ENCODE data around the gene HSD17B7. TPM values are rescaled to one million over a fixed set of nuclear protein-coding genes. Genes with fewer than 3 reads are reported as not detected.
"Not testable (repeated sequence)": the region's sequence is repeated elsewhere in the genome, so short reads cannot be mapped to it uniquely, and the experiment has no call there.

HSD17B7 gene
- 10 to 100 TPM; 17.7 to 32.1 TPM for total RNA-seq

DNA sequence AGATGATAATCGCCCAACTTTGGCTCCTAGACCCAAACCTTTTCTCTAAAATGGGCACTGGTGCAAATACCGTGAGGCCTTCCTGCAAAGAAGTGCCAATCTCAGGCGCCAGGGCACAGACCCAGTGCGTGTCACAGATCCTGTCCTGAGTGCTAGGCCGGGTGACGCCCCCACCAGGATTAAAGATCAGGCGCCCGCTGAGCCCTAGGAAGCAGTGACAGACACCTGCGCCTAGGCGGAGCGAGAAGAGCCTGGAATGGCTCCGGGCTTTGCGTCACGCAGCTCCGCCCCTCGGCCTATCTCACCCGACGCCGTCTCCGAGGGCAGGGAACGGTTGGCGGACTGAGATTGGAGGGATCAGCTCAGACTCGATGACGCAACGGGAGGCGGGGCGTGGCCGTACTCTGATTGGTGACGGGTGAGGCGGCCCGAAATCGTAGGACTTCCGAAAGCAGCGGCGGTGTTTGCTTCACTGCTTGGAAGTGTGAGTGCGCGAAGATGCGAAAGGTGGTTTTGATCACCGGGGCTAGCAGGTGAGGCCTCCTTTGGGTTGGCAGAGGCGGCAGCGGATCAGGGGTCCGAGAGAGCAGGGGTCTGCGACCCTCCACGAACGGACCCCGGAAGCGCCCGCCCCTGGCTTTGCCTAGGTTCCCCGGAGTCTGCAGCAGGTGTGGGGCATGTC is at the start of gene HSD17B7:
TSS of gene HSD17B7 (plus strand) at position 400 of the 682 bp plus-strand sequence. CDS start at position 499, 99 bp downstream.
- H3K4me1 ChIP-seq; H3K27me3 ChIP-seq; H3K9me3 ChIP-seq; H3K36me3 ChIP-seq; intact Hi-C loops (cut with DNase I); H3K9ac ChIP-seq (ENCODE audit: low read depth in 2 of 2, low read length in 2 of 2): not testable (repeated sequence)
- DNase-seq: peak; percentile 89
- Histone ChIP-seq H3K4me3 (peak within 1 kb of the TSS; percentile 35), H3K27ac (peak within 1 kb of the TSS; percentile 78)

DNA sequence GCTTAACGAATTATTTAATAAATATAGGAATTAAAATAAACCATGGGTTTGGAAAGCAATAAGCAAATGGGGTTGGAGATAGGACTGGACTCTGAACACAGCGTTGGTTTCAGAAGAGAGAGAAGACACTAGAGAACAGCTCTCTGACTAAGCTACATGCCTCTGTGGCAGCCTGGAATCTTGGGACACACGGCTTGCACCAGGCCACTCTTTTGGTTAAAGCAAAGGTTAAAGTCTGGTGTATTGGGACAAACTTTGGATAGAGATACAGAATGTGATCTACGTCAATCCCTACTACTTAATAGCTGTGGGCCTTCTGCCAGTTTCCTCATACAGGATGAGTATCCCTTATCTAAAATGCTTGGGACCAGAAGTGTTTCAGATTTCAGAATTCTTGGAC is 49.7 kb upstream of the HSD17B7 start:
- H3K4me1 ChIP-seq: no peaks in the 10 kb centered on the region
- TF ChIP-seq, protein P1, sequence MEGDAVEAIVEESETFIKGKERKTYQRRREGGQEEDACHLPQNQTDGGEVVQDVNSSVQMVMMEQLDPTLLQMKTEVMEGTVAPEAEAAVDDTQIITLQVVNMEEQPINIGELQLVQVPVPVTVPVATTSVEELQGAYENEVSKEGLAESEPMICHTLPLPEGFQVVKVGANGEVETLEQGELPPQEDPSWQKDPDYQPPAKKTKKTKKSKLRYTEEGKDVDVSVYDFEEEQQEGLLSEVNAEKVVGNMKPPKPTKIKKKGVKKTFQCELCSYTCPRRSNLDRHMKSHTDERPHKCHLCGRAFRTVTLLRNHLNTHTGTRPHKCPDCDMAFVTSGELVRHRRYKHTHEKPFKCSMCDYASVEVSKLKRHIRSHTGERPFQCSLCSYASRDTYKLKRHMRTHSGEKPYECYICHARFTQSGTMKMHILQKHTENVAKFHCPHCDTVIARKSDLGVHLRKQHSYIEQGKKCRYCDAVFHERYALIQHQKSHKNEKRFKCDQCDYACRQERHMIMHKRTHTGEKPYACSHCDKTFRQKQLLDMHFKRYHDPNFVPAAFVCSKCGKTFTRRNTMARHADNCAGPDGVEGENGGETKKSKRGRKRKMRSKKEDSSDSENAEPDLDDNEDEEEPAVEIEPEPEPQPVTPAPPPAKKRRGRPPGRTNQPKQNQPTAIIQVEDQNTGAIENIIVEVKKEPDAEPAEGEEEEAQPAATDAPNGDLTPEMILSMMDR (IDR thresholded peaks at IDR 0.05): no peak
- H3K27ac ChIP-seq: peak overlapping the region; percentile 40
- H3K27me3 ChIP-seq: no peaks in the 10 kb centered on the region
- no peak overlapping the region for H3K4me3 ChIP-seq
- intact Hi-C loops (cut with DNase I): no loop called here
- no peaks in the 10 kb centered on the region for H3K9me3 ChIP-seq
- no peaks in the 10 kb centered on the region for H3K36me3 ChIP-seq
- DNase-seq: peak; percentile 69
- H3K9ac ChIP-seq (ENCODE audit: low read depth in 2 of 2, low read length in 2 of 2): no peak overlapping the region

GRCh38 chr1:162741574-162741973 is 48.9 kb upstream of the HSD17B7 start:
- H3K27ac ChIP-seq: no peak overlapping the region
- no peaks in the 10 kb centered on the region for H3K36me3 ChIP-seq
- H3K4me3 ChIP-seq: no peak overlapping the region
- TF ChIP-seq, protein P1 (IDR thresholded peaks at IDR 0.05): no peak
- H3K9ac ChIP-seq (ENCODE audit: low read depth in 2 of 2, low read length in 2 of 2): no peak overlapping the region
- H3K9me3 ChIP-seq: no peaks in the 10 kb centered on the region
- intact Hi-C loops (cut with DNase I): no loop called here
- no peak for DNase-seq
- H3K27me3 ChIP-seq: no peaks in the 10 kb centered on the region
- H3K4me1 ChIP-seq: no peaks in the 10 kb centered on the region

- H3K4me3 ChIP-seq; H3K27ac ChIP-seq; DNase-seq; H3K36me3 ChIP-seq; H3K9me3 ChIP-seq; intact Hi-C loops (cut with DNase I); H3K27me3 ChIP-seq; H3K9ac ChIP-seq (ENCODE audit: low read depth in 2 of 2, low read length in 2 of 2); H3K4me1 ChIP-seq: not testable (repeated sequence)
Observed at GRCh38 chr1:162746264-162746942, 44.1 kb upstream of the HSD17B7 start.

DNA sequence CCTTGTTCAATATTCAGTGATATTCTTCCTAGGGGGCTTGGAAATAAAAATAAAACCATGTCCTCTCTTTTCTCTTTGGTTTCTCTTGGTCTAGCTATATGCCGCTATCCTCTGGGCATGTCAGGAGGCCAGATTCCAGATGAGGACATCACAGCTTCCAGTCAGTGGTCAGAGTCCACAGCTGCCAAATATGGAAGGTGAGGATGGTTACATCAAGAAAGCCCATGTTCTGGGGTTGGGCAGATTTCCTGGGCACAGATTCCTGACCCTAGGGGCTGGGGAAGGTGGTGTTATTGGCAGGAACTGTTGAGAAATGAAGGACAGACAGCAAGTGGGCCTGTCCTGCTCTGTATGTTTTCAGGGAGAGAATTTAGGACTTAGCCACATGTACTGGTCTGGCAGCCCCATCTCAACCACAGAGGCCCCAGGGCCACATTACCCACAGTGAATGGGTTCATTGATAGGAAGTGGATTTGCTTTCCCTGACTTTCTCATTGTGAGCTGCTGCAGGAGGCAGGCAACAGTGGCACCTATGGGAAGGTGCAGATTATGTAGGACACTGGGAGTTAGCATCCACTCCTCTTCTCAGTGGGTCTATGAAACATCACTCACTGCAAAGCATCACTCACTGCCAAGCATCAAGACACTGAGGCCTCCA is 37.4 kb upstream of the HSD17B7 start:
- no peak overlapping the region for H3K27ac ChIP-seq
- no peak for DNase-seq
- no peaks in the 10 kb centered on the region for H3K27me3 ChIP-seq
- H3K36me3 ChIP-seq: no peaks in the 10 kb centered on the region
- TF ChIP-seq, protein P1 (IDR thresholded peaks at IDR 0.05): no peak
- no peaks in the 10 kb centered on the region for H3K9me3 ChIP-seq
- intact Hi-C loops (cut with DNase I): no loop called here
- H3K9ac ChIP-seq (ENCODE audit: low read depth in 2 of 2, low read length in 2 of 2): no peak overlapping the region
- no peak overlapping the region for H3K4me3 ChIP-seq
- no peaks in the 10 kb centered on the region for H3K4me1 ChIP-seq

- H3K4me1 ChIP-seq: no peaks in the 10 kb centered on the region
- intact Hi-C loops (cut with DNase I): no loop called here
- H3K27ac ChIP-seq: no peak overlapping the region
- no peak overlapping the region for H3K9ac ChIP-seq (ENCODE audit: low read depth in 2 of 2, low read length in 2 of 2)
- H3K9me3 ChIP-seq: no peaks in the 10 kb centered on the region
- DNase-seq: no peak
- no peaks in the 10 kb centered on the region for H3K27me3 ChIP-seq
- TF ChIP-seq, protein P1 (IDR thresholded peaks at IDR 0.05): no peak
- no peak overlapping the region for H3K4me3 ChIP-seq
- no peaks in the 10 kb centered on the region for H3K36me3 ChIP-seq
Observed at GRCh38 chr1:162753998-162754585, 36.4 kb upstream of the HSD17B7 start.

All from colonic mucosa (tissue), 4 donors.